Calu3 (cell line): ENCODE data around the gene CASS4. TPM values are rescaled to one million over a fixed set of nuclear protein-coding genes. Genes with fewer than 3 reads are reported as not detected.

Experiments
- BruUV-seq: library from RNA; stranded (reverse); fragments of 400-500 nt; replicated peaks from 2 replicates; lab custom pipeline; 2021; lab: Mats Ljungman, UMichigan
- CTCF ChIA-PET: fragments of 300-600 bp; sonication (Branson Sonifier 250); formaldehyde crosslinking; loops from one replicate; lab custom pipeline; 2022; ENCODE audit warnings: antibody characterized with exemption; lab: Charles Lee
- DNase-seq: peaks from one replicate; pipeline ENCODE4 v3.0.0; 2022
- H3K27ac Mint-ChIP-seq: one replicate; pipeline ENCODE4 v1.8.0; 2022; ENCODE audit warnings: mixed read lengths; ENCODE audit not compliant: unreplicated experiment
- H3K27me3 Mint-ChIP-seq: one replicate; pipeline ENCODE4 v1.8.0; 2022; ENCODE audit warnings: mixed read lengths; ENCODE audit not compliant: unreplicated experiment
- H3K36me3 Mint-ChIP-seq: one replicate; pipeline ENCODE4 v1.8.0; 2022; ENCODE audit warnings: mild to moderate bottlenecking, moderate library complexity, mixed read lengths; ENCODE audit not compliant: insufficient read depth, unreplicated experiment
- H3K4me1 Mint-ChIP-seq: one replicate; pipeline ENCODE4 v1.8.0; 2022; ENCODE audit warnings: mild to moderate bottlenecking, low read depth, mixed read lengths; ENCODE audit not compliant: unreplicated experiment
- H3K4me3 Mint-ChIP-seq: one replicate; pipeline ENCODE4 v1.8.0; 2022; ENCODE audit warnings: mild to moderate bottlenecking, low read depth, moderate library complexity, mixed read lengths; ENCODE audit not compliant: unreplicated experiment
- H3K9me3 Mint-ChIP-seq: one replicate; pipeline ENCODE4 v1.8.0; 2022; ENCODE audit warnings: low read depth, mixed read lengths; ENCODE audit not compliant: unreplicated experiment
- CTCF ChIP-seq: fragments of 200-600 bp; IDR thresholded peaks from one replicate; pipeline ENCODE4 v1.8.0; 2022; ENCODE audit warnings: antibody characterized with exemption; ENCODE audit not compliant: unreplicated experiment
- intact Hi-C: fragments of 100-400 bp; cut with micrococcal nuclease; formaldehyde crosslinking; loops from one replicate; pipeline ENCODE4 v1.10.0; 2022; ENCODE audit not compliant: unreplicated experiment
- total RNA-seq: library from RNA; stranded (reverse); gene quantifications from 2 replicates; pipeline ENCODE4 v1.2.3, GENCODE V29; 2022

The CASS4 gene
- total RNA-seq, 1 experiment from 2014 or later, result 0.24 TPM

DNA sequence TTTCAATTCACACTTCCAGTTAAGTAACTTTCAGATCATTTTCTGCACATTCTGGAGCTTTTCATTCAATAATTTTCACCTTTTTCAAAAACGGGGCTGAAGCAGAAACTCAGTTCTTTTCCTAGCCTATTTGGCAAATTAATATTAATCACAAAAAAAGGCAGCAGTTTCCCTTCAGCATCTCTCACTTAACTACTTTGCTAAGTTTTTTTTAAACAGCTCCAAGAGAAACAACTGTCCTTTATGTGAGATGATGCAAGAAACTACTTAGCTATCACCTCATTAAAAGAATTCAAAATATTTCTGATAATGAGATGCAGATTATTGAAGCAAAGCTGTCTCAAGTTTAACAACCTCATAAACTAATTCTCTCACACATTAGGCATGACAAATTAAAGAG is 11.8 kb downstream of the CASS4 start:
- no peaks in the 10 kb centered on the region for H3K9me3 Mint-ChIP-seq
- peaks cover 13% of the 10 kb centered on the region for H3K4me1 Mint-ChIP-seq
- H3K36me3 Mint-ChIP-seq, result no peaks in the 10 kb centered on the region
- DNase-seq, result no peak
- no TSS peak for BruUV-seq
- H3K27ac Mint-ChIP-seq, result no peak overlapping the region
- no peaks in the 10 kb centered on the region for H3K27me3 Mint-ChIP-seq
- CTCF ChIA-PET, result no interaction called here
- no peak for TF ChIP-seq CTCF
- intact Hi-C loops, result no loop called here
- H3K4me3 Mint-ChIP-seq, result no peak overlapping the region

DNA sequence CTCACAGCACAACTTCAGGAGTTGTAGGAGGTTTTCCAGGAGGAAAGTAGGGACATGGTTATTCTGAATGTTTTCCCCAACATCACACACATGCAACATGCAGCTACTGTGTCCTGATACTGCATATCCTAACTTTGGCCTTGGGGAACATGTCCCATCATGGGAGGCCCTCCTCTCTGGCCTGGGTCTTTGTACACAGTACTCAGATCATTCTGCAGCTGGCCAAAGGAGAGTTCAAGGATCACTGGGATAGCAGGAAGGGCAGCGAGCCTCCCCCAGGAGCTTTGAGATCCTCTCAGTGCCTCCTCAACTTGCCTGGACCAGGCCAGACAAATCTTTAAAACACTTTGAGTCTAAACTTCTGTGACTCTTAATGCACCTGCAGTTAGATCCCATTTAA is 12.9 kb downstream of the CASS4 start:
- BruUV-seq, result no TSS peak
- Mint-ChIP-seq H3K27ac (no peak overlapping the region), H3K4me3 (no peak overlapping the region), H3K9me3 (no peaks in the 10 kb centered on the region), H3K36me3 (no peaks in the 10 kb centered on the region), H3K4me1 (peaks cover 23% of the 10 kb centered on the region), H3K27me3 (no peaks in the 10 kb centered on the region)
- intact Hi-C loops, result no loop called here
- no peak for DNase-seq
- TF ChIP-seq CTCF, result no peak
- CTCF ChIA-PET, result interaction anchor here (0.6 kb wide), 1 partner anchor 8 kb away, joined by 3 read pairs; no protein-coding TSS in a partner anchor

- Mint-ChIP-seq H3K4me1 (peaks cover 24% of the 10 kb centered on the region), H3K9me3 (no peaks in the 10 kb centered on the region), H3K27ac (no peak overlapping the region), H3K4me3 (no peak overlapping the region), H3K27me3 (no peaks in the 10 kb centered on the region), H3K36me3 (no peaks in the 10 kb centered on the region)
- BruUV-seq, result no TSS peak
- CTCF ChIA-PET, result no interaction called here
- intact Hi-C loops, result no loop called here
- no peak for TF ChIP-seq CTCF
- no peak for DNase-seq
These were observed 14.0 kb downstream of the CASS4 start for GRCh38 chr20:56426026-56426425.

GRCh38 chr20:56426926-56427325 is 14.9 kb downstream of the CASS4 start:
- intact Hi-C loops, result no loop called here
- DNase-seq, result no peak
- no peaks in the 10 kb centered on the region for H3K27me3 Mint-ChIP-seq
- CTCF ChIA-PET, result no interaction called here
- no peaks in the 10 kb centered on the region for H3K9me3 Mint-ChIP-seq
- TF ChIP-seq CTCF, result no peak
- H3K27ac Mint-ChIP-seq, result no peak overlapping the region
- H3K36me3 Mint-ChIP-seq, result no peaks in the 10 kb centered on the region
- BruUV-seq, result no TSS peak
- no peak overlapping the region for H3K4me3 Mint-ChIP-seq
- H3K4me1 Mint-ChIP-seq, result peaks cover 21% of the 10 kb centered on the region
